HCT116 (cell line): ENCODE measurements around the gene KIRREL3. TPM values are rescaled to one million over a fixed set of nuclear protein-coding genes. Genes with fewer than 3 reads are reported as not detected.

Source experiments
- ATAC-seq: fragments of 200-7000 bp; cut with Tn5 transposase; 2 replicates; pipeline ENCODE4 v1.9.1; 2020; ENCODE audit warnings: mild to moderate bottlenecking, moderate library complexity
- BruUV-seq: library from RNA; stranded (reverse); fragments of 400-500 nt; replicated peaks from 2 replicates; lab custom pipeline; 2021; lab: Mats Ljungman, UMichigan
- CTCF ChIA-PET: fragments of 300-600 bp; sonication (Branson Sonifier 250); formaldehyde crosslinking; loops from one replicate; lab custom pipeline; 2021; ENCODE audit warnings: antibody characterized with exemption; lab: Charles Lee
- POLR2A ChIA-PET: fragments of 300-600, 350-600 bp; sonication (Branson Sonifier 250); formaldehyde crosslinking; loops from one replicate; lab custom pipeline; 2021; ENCODE audit warnings: antibody characterized with exemption; lab: Charles Lee
- RAD21 ChIA-PET, 2 experiments: fragments of 300-600 bp; sonication (Branson Sonifier 250); formaldehyde crosslinking; loops; one replicate each; lab custom pipeline; 2023; ENCODE audit warnings: low total read pairs in 2 of 2; ENCODE audit not compliant: uncharacterized antibody in 2 of 2, unreplicated experiment in 2 of 2, low non-redundant PET in 1 of 2; lab: Charles Lee
- DNase-seq: peaks from one replicate; pipeline ENCODE4 v3.0.0-alpha.2; 2010; ENCODE audit warnings: low read depth, low spot score
- H2AFZ ChIP-seq: fragments of 200-600 bp; shearing (Covaris generic), sonication (generic); 2 replicates; pipeline ENCODE4 v1.6.1; 2017; ENCODE audit warnings: low read depth, mixed run types, mixed read lengths, antibody characterized with exemption, low read length; ENCODE audit not compliant: poor library complexity, severe bottlenecking
- H3K27ac ChIP-seq: 2 replicates; pipeline ENCODE4 v1.5.1; 2012; ENCODE audit warnings: low read depth, low read length
- H3K27me3 ChIP-seq: fragments of 200-600 bp; sonication (generic); 2 replicates; pipeline ENCODE4 v1.6.1; 2016; ENCODE audit warnings: mixed run types, low read length, mixed read lengths; ENCODE audit not compliant: insufficient read depth
- H3K36me3 ChIP-seq, 2 experiments: fragments of 200-500 bp in 1 of 2; fragments of 200-600 bp in 1 of 2; sonication (Bioruptor generic) in 1 of 2; sonication (generic) in 1 of 2; 2 replicates each; pipeline versions ENCODE4 v1.5.1 to v1.6.1; 2014 to 2016; ENCODE audit warnings: low read length in 2 of 2, inconsistent platforms in 1 of 2, mixed read lengths in 1 of 2, mixed run types in 1 of 2; ENCODE audit not compliant: insufficient read depth in 2 of 2, control insufficient read depth in 1 of 2
- H3K4me1 ChIP-seq, 2 experiments: fragments of 200-600 bp in 1 of 2; sonication (generic) in 1 of 2; 2 replicates each; pipeline versions ENCODE4 v1.5.1 to v1.6.1; 2012 to 2017; ENCODE audit warnings: low read length in 2 of 2, inconsistent platforms in 1 of 2, mild to moderate bottlenecking in 1 of 2, mixed read lengths in 1 of 2, mixed run types in 1 of 2, moderate library complexity in 1 of 2; ENCODE audit not compliant: insufficient read depth in 2 of 2, control insufficient read depth in 1 of 2
- H3K4me2 ChIP-seq: fragments of 200-600 bp; sonication (generic); 2 replicates; pipeline ENCODE4 v1.6.1; 2017; ENCODE audit warnings: mixed run types, low read length, mixed read lengths
- H3K4me3 ChIP-seq, 2 experiments: fragments of 200-600 bp in 1 of 2; sonication (generic) in 1 of 2; replicated peaks in 1 of 2; 2 replicates each; pipeline ENCODE4 v1.5.1; 2011 to 2016; ENCODE audit warnings: low read length in 2 of 2, control low read depth in 1 of 2, low read depth in 1 of 2, mild to moderate bottlenecking in 1 of 2, mixed read lengths in 1 of 2, mixed run types in 1 of 2
- H3K79me2 ChIP-seq: fragments of 200-600 bp; sonication (generic); 2 replicates; pipeline ENCODE4 v1.6.1; 2017; ENCODE audit warnings: mild to moderate bottlenecking, mixed run types, low read length, moderate library complexity, mixed read lengths; ENCODE audit not compliant: insufficient read depth
- H3K9ac ChIP-seq: fragments of 200-600 bp; sonication (generic); 2 replicates; pipeline ENCODE4 v1.6.1; 2016; ENCODE audit warnings: low read length, mixed read lengths
- H3K9me2 ChIP-seq: fragments of 200-600 bp; sonication (generic), shearing (Covaris generic); 2 replicates; pipeline ENCODE4 v1.6.1; 2017; ENCODE audit warnings: mixed run types, mild to moderate bottlenecking, moderate library complexity; ENCODE audit not compliant: insufficient read depth
- H3K9me3 ChIP-seq, 2 experiments: fragments of 200-500 bp in 1 of 2; fragments of 200-600 bp in 1 of 2; sonication (Bioruptor generic) in 1 of 2; sonication (generic) in 1 of 2; 2 replicates each; pipeline ENCODE4 v1.6.1; 2014 to 2017; ENCODE audit warnings: low read length in 2 of 2, mixed read lengths in 2 of 2, inconsistent platforms in 1 of 2, low read depth in 1 of 2, mild to moderate bottlenecking in 1 of 2, mixed run types in 1 of 2, moderate library complexity in 1 of 2; ENCODE audit not compliant: control insufficient read depth in 1 of 2, insufficient read depth in 1 of 2
- H4K20me1 ChIP-seq: fragments of 200-600 bp; sonication (generic), shearing (Covaris generic); 2 replicates; pipeline ENCODE4 v1.6.1; 2017; ENCODE audit warnings: mixed run types, mild to moderate bottlenecking, moderate library complexity; ENCODE audit not compliant: insufficient read depth
- ATF3 ChIP-seq: IDR thresholded peaks from 2 replicates; pipeline ENCODE4 v1.6.1; 2012
- CBX3 ChIP-seq: IDR thresholded peaks from 2 replicates; pipeline ENCODE4 v1.6.1; 2012; ENCODE audit warnings: low read depth
- CEBPB ChIP-seq: IDR thresholded peaks from 2 replicates; pipeline ENCODE4 v1.6.1; 2012; ENCODE audit warnings: low read depth
- EGR1 ChIP-seq: IDR thresholded peaks from 2 replicates; pipeline ENCODE4 v1.6.1; 2012; ENCODE audit warnings: low read depth
- ELF1 ChIP-seq: IDR thresholded peaks from 2 replicates; pipeline ENCODE4 v1.6.1; 2012; ENCODE audit warnings: low read depth, borderline replicate concordance
- EZH2 ChIP-seq: fragments of 200-600 bp; sonication (generic); IDR thresholded peaks from 2 replicates; pipeline ENCODE4 v1.6.1; 2017; ENCODE audit warnings: antibody characterized with exemption, mixed run types
- EZH2phosphoT487 ChIP-seq: fragments of 200-600 bp; IDR thresholded peaks from 2 replicates; pipeline ENCODE4 v1.6.1; 2018; ENCODE audit warnings: antibody characterized with exemption, borderline replicate concordance
- JUND ChIP-seq: IDR thresholded peaks from 2 replicates; pipeline ENCODE4 v1.6.1; 2012
- POLR2A ChIP-seq: IDR thresholded peaks from 2 replicates; pipeline ENCODE4 v1.7.0; 2011; ENCODE audit warnings: borderline replicate concordance; ENCODE audit not compliant: insufficient read depth, insufficient read length; ENCODE audit errors: extremely low read depth
- POLR2AphosphoS5 ChIP-seq: IDR thresholded peaks from 2 replicates; pipeline ENCODE4 v1.6.1; 2011; ENCODE audit warnings: mild to moderate bottlenecking, low read depth, low read length, moderate library complexity
- RAD21 ChIP-seq: IDR thresholded peaks from 2 replicates; pipeline ENCODE4 v1.6.1; 2012; ENCODE audit warnings: low read depth, mild to moderate bottlenecking
- REST ChIP-seq: IDR thresholded peaks from 2 replicates; pipeline ENCODE4 v1.6.1; 2012; ENCODE audit warnings: low read depth
- SP1 ChIP-seq: IDR thresholded peaks from 2 replicates; pipeline ENCODE4 v1.6.1; 2012; ENCODE audit warnings: low read depth
- SRF ChIP-seq: IDR thresholded peaks from 2 replicates; pipeline ENCODE4 v1.6.1; 2012; ENCODE audit warnings: low read depth
- TCF7L2 ChIP-seq: IDR thresholded peaks from 2 replicates; pipeline ENCODE4 v1.7.0; 2011; ENCODE audit warnings: borderline replicate concordance, inconsistent platforms; ENCODE audit not compliant: insufficient read depth, insufficient read length; ENCODE audit errors: extremely low read depth
- ZFX ChIP-seq: fragments of 450-650 bp; IDR thresholded peaks from 2 replicates; pipeline ENCODE4 v1.6.1; 2017
- ZNF274 ChIP-seq: fragments of 200-500 bp; sonication (Bioruptor generic); IDR thresholded peaks from 2 replicates; pipeline ENCODE4 v1.6.1; 2014; ENCODE audit warnings: mild to moderate bottlenecking, low read depth, low read length, inconsistent platforms
- intact Hi-C: fragments of 100-400 bp; cut with micrococcal nuclease; formaldehyde crosslinking; loops from 2 replicates; pipeline ENCODE4 v1.10.0; 2022
- total RNA-seq: library from RNA; stranded (reverse); gene quantifications from one replicate; pipeline ENCODE4 v1.2.1, GENCODE V29; 2021; ENCODE audit not compliant: unreplicated experiment
- TF ChIP-seq, protein P1 (sequence below): IDR thresholded peaks from 2 replicates; pipeline ENCODE4 v1.6.1; 2011; ENCODE audit warnings: mild to moderate bottlenecking, low read length, moderate library complexity; ENCODE audit not compliant: insufficient replicate concordance; ENCODE audit errors: extremely low read depth
- TF ChIP-seq, protein P2 (sequence below): IDR thresholded peaks from 2 replicates; pipeline ENCODE4 v1.6.1; 2012
- TF ChIP-seq, protein P3 (sequence below), 3 experiments: fragments of 200-600 bp in 1 of 3; sonication (generic) in 1 of 3; IDR thresholded peaks in 2 of 3; conservative IDR thresholded peaks in 1 of 3; 2 replicates each; pipeline ENCODE4 v1.5.1; 2012 to 2017; ENCODE audit warnings: low read depth in 2 of 3, low read length in 2 of 3, antibody characterized with exemption in 1 of 3, borderline replicate concordance in 1 of 3, control low read depth in 1 of 3, mild to moderate bottlenecking in 1 of 3, mixed read lengths in 1 of 3, mixed run types in 1 of 3, moderate library complexity in 1 of 3; ENCODE audit not compliant: insufficient read depth in 1 of 3

The KIRREL3 gene
- total RNA-seq, 1 experiment from 2014 or later = not detected

- Histone ChIP-seq H3K4me3 (no peak overlapping the region), H3K27me3 (no peaks in the 10 kb centered on the region), H3K9me2 (no peaks in the 10 kb centered on the region), H3K79me2 (no peaks in the 10 kb centered on the region), H3K4me1 (no peaks in the 10 kb centered on the region), H3K36me3 (no peaks in the 10 kb centered on the region), H4K20me1 (no peaks in the 10 kb centered on the region), H3K4me2 (no peak overlapping the region), H3K9ac (no peak overlapping the region), H3K9me3 (no peaks in the 10 kb centered on the region), H2AFZ (no peak overlapping the region), H3K27ac (no peak overlapping the region)
- CTCF ChIA-PET = no interaction called here
- intact Hi-C loops = no loop called here
- no TSS peak for BruUV-seq
- ATAC-seq = no peak
- no peak for DNase-seq
- POLR2A ChIA-PET = no interaction called here
- RAD21 ChIA-PET = no interaction called here
- TF ChIP-seq CEBPB = no peak
- TF ChIP-seq EZH2phosphoT487 = no peak
- no peak for TF ChIP-seq ATF3
- TF ChIP-seq EZH2 = no peak
- TF ChIP-seq, protein P1, sequence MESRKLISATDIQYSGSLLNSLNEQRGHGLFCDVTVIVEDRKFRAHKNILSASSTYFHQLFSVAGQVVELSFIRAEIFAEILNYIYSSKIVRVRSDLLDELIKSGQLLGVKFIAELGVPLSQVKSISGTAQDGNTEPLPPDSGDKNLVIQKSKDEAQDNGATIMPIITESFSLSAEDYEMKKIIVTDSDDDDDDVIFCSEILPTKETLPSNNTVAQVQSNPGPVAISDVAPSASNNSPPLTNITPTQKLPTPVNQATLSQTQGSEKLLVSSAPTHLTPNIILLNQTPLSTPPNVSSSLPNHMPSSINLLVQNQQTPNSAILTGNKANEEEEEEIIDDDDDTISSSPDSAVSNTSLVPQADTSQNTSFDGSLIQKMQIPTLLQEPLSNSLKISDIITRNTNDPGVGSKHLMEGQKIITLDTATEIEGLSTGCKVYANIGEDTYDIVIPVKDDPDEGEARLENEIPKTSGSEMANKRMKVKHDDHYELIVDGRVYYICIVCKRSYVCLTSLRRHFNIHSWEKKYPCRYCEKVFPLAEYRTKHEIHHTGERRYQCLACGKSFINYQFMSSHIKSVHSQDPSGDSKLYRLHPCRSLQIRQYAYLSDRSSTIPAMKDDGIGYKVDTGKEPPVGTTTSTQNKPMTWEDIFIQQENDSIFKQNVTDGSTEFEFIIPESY = no peak
- TF ChIP-seq POLR2A = no peak
- TF ChIP-seq RAD21 = no peak
- no peak for TF ChIP-seq SRF
- no peak for TF ChIP-seq POLR2AphosphoS5
- TF ChIP-seq ZFX = no peak
- TF ChIP-seq EGR1 = no peak
- TF ChIP-seq, protein P2, sequence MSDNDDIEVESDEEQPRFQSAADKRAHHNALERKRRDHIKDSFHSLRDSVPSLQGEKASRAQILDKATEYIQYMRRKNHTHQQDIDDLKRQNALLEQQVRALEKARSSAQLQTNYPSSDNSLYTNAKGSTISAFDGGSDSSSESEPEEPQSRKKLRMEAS = no peak
- TF ChIP-seq, protein P3, sequence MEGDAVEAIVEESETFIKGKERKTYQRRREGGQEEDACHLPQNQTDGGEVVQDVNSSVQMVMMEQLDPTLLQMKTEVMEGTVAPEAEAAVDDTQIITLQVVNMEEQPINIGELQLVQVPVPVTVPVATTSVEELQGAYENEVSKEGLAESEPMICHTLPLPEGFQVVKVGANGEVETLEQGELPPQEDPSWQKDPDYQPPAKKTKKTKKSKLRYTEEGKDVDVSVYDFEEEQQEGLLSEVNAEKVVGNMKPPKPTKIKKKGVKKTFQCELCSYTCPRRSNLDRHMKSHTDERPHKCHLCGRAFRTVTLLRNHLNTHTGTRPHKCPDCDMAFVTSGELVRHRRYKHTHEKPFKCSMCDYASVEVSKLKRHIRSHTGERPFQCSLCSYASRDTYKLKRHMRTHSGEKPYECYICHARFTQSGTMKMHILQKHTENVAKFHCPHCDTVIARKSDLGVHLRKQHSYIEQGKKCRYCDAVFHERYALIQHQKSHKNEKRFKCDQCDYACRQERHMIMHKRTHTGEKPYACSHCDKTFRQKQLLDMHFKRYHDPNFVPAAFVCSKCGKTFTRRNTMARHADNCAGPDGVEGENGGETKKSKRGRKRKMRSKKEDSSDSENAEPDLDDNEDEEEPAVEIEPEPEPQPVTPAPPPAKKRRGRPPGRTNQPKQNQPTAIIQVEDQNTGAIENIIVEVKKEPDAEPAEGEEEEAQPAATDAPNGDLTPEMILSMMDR (IDR thresholded peaks at IDR 0.05 in 2 of 3, conservative IDR thresholded peaks at IDR 0.05 in 1 of 3; ENCODE audit: borderline replicate concordance in 1 of 3, insufficient read depth in 1 of 3, low read depth in 2 of 3, low read length in 2 of 3) = no peak
- no peak for TF ChIP-seq CBX3
- no peak for TF ChIP-seq JUND
- no peak for TF ChIP-seq ELF1
- no peak for TF ChIP-seq REST
- no peak for TF ChIP-seq SP1
- TF ChIP-seq ZNF274 = no peak
- no peak for TF ChIP-seq TCF7L2
Measured at GRCh38 chr11:127035824-127036223, 35.3 kb upstream of the KIRREL3 start.
